ENCODE data around the gene FBXO2.

GRCh38 chr1:11684070-11684469 is 29.8 kb upstream of the FBXO2 start:
- TF ChIP-seq CTCF (IDR thresholded peaks at IDR 0.05; ENCODE audit: insufficient read depth, low read depth, low read length) (no peak), EZH2 (IDR thresholded peaks at IDR 0.05; ENCODE audit: insufficient read depth, low read length) (no peak)

Measured in astrocyte (in vitro differentiated cells and primary cell).